GM12801 (cell line): ENCODE data around the gene EBLN1.

Source experiments
- TF ChIP-seq, protein P1 (sequence below): IDR thresholded peaks from one replicate; pipeline ENCODE4 v1.5.1; 2011; ENCODE audit warnings: control low read depth; ENCODE audit not compliant: insufficient read length; ENCODE audit errors: extremely low read depth

The EBLN1 gene

GRCh38 chr10:22244001-22244400, 26.2 kb upstream of the EBLN1 start:
- TF ChIP-seq, protein P1, sequence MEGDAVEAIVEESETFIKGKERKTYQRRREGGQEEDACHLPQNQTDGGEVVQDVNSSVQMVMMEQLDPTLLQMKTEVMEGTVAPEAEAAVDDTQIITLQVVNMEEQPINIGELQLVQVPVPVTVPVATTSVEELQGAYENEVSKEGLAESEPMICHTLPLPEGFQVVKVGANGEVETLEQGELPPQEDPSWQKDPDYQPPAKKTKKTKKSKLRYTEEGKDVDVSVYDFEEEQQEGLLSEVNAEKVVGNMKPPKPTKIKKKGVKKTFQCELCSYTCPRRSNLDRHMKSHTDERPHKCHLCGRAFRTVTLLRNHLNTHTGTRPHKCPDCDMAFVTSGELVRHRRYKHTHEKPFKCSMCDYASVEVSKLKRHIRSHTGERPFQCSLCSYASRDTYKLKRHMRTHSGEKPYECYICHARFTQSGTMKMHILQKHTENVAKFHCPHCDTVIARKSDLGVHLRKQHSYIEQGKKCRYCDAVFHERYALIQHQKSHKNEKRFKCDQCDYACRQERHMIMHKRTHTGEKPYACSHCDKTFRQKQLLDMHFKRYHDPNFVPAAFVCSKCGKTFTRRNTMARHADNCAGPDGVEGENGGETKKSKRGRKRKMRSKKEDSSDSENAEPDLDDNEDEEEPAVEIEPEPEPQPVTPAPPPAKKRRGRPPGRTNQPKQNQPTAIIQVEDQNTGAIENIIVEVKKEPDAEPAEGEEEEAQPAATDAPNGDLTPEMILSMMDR = no peak

DNA sequence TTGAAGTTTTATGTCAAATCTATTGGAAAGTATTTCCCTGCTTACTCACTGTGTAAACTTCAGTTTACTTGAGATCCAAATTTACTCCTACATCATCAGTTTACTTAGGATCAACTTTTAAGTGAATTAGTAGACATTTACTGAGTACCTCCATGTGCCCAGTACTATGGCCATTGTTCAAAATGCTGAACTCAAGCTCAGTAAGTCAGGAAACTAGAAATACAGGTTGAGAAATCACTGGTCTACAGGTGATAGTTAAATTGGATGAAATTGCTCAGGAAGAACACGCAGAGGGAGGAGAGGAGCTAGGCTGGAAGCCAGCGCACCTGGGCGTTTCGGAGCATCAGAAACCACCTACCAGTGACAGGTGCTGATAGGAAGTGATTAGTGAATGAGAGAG, 25.5 kb upstream of the EBLN1 start:
- TF ChIP-seq, protein P1 = no peak

- TF ChIP-seq, protein P1 = no peak
Measured at GRCh38 chr10:22231260-22231659, 13.4 kb upstream of the EBLN1 start.

DNA sequence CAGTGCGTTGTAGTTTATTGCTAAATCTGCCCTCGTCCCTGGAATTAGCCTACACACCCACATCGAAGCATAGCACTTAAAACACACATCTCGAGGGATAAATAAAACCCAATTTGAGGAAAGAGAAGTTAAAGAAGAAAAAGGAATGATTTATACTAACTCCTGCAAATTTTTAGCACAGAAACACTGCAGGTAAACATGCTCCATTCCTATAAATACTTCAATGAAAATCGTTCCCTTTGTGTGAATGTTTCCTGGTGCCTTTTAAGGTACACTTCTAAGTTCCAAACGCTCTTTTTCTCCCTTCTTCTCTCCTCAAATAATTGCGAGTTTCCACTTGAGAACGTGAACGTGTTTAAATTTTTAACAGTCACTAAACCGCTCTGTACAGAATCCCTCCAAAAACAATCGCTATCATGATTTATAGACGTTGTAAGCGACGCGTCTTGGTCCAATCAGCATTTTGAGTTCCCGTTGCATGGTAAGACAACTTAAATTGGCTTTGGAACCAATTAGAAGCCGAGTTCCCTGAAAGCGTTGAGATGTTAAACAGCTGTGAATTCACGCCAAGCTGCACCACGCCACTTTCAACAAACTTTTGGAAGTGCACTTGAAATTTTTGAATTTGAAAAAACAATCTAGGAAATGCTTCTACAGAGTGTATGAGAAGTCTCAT, 12.5 kb upstream of the EBLN1 start:
- TF ChIP-seq, protein P1 = no peak

DNA sequence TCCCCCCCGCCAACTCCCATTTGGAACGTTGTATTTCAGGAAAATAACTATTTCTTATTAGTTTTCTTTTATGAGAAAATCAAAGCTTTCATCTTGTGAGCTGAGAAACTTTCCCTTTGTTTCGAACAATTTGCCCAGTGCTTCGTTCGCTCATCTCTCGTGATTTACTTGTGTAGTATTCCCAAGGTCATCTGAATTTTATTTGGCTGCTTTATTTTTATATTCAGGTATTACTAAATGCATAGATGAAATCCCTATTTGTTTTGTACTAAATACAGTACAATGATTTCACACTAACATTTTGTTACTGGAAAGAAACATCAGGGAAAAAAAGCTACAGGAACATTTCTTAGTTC, 12.0 kb upstream of the EBLN1 start:
- TF ChIP-seq, protein P1 = no peak

DNA sequence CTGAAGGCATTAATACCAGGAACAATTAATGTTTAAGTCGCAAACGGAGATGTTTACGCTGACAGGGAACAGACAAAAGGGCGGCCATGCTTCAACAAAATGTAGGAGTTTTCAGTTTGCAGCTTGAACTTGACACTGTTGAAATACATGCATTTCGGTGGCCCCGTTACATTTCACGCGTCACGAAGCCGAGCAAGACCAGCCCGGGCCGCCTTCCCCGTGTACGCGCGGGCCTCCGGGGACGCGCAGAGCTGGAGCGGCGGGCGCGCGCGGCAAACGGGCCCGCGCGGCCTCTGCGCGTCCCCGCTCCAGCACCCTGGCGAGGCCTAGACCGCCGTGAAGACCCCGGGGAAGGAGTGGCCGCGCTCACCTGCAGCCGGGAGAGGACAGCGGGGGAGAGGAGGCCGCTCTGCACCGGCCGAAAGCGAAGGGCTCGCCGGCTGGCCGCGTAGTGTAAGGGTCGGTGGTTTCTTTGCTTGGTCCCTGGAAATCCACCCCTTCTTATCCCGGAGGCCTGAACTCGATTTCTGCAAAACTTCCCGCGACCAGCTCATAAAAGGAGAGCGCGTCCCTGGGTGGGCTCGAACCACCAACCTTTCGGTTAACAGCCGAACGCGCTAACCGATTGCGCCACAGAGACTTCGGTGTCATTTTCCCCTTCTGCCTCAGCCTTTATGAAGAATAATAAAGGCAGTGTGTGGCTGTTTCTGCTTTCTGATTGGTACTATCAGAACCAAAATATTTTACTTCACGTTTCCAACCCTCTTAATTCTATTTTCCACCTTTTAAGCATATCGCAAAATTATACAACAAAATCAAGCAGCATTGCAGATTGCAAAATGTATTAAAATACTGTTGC, 11.4 kb upstream of the EBLN1 start:
- TF ChIP-seq, protein P1 = no peak

- TF ChIP-seq, protein P1 = no peak
Measured at GRCh38 chr10:22228167-22228938, 10.5 kb upstream of the EBLN1 start.
